Measurements from ENCODE around the gene DLST.

Gene DLST
- 97.9 reads per million, percentile 82 among the genes with 10 or more reads in this experiment for total RNA-seq

GRCh38 chr14:74881431-74882102 is at the start of gene DLST:
TSS of gene DLST (plus strand) at chr14:74881916. CDS start at chr14:74881954, 38 bp downstream.
- DNase-seq = peak; percentile 75

- no peak for DNase-seq
These were observed 48.9 kb upstream of the DLST start for GRCh38 chr14:74832849-74833248.

- DNase-seq = no peak
These were observed 46.9 kb upstream of the DLST start for GRCh38 chr14:74834692-74835392.

GRCh38 chr14:74835645-74836250 is 46.0 kb upstream of the DLST start:
- no peak for DNase-seq

- no peak for DNase-seq
These were observed 45.3 kb upstream of the DLST start for GRCh38 chr14:74836251-74836960.

- DNase-seq = no peak
These were observed 43.5 kb upstream of the DLST start for GRCh38 chr14:74838166-74838565.

- no peak for DNase-seq
These were observed 41.1 kb upstream of the DLST start for GRCh38 chr14:74840603-74841030.

GRCh38 chr14:74841230-74842207 is 40.2 kb upstream of the DLST start:
- no peak for DNase-seq

- no peak for DNase-seq
These were observed 38.1 kb upstream of the DLST start for GRCh38 chr14:74843653-74844052.

GRCh38 chr14:74846168-74846567 is 35.5 kb upstream of the DLST start:
- no peak for DNase-seq

- DNase-seq = no peak
These were observed 34.6 kb upstream of the DLST start for GRCh38 chr14:74846968-74847665.

- no peak for DNase-seq
These were observed 32.9 kb upstream of the DLST start for GRCh38 chr14:74848768-74849167.

- DNase-seq = no peak
These were observed 28.7 kb upstream of the DLST start for GRCh38 chr14:74852922-74853530.

GRCh38 chr14:74853581-74853980 is 28.1 kb upstream of the DLST start:
- no peak for DNase-seq

- DNase-seq = no peak
These were observed 26.7 kb upstream of the DLST start for GRCh38 chr14:74855021-74855420.

- DNase-seq = no peak
These were observed 25.8 kb upstream of the DLST start for GRCh38 chr14:74855945-74856344.

- DNase-seq = no peak
These were observed 25.4 kb upstream of the DLST start for GRCh38 chr14:74856366-74856765.

GRCh38 chr14:74858022-74858421 is 23.7 kb upstream of the DLST start:
- DNase-seq = no peak

GRCh38 chr14:74859757-74860552 is 21.8 kb upstream of the DLST start:
- no peak for DNase-seq
